PFSK-1 (cell line): ENCODE measurements around the gene MAPRE3.

Source experiments
- FOXP2 ChIP-seq: optimal IDR thresholded peaks from 2 replicates; pipeline ENCODE3; 2011; ENCODE audit warnings: borderline replicate concordance, control low read depth, inconsistent platforms; ENCODE audit not compliant: insufficient read depth; ENCODE audit errors: extremely low read length, extremely low read depth
- POLR2AphosphoS5 ChIP-seq: IDR thresholded peaks from 2 replicates; pipeline ENCODE4 v1.6.1; 2012; ENCODE audit warnings: low read depth, mild to moderate bottlenecking, control low read depth, low read length, moderate library complexity
- REST ChIP-seq, 2 experiments: IDR thresholded peaks; 2 replicates each; pipeline versions ENCODE4 v1.6.1 to v1.8.0; 2011 to 2012; ENCODE audit warnings: low read depth in 2 of 2, low read length in 2 of 2, control low read depth in 1 of 2, inconsistent platforms in 1 of 2, mild to moderate bottlenecking in 1 of 2, moderate library complexity in 1 of 2; ENCODE audit not compliant: insufficient read depth in 1 of 2
- SIN3A ChIP-seq: IDR thresholded peaks from 2 replicates; pipeline ENCODE4 v1.6.1; 2012; ENCODE audit warnings: mild to moderate bottlenecking, low read length, moderate library complexity, borderline replicate concordance; ENCODE audit not compliant: insufficient read depth
- TAF1 ChIP-seq: IDR thresholded peaks from 2 replicates; pipeline ENCODE4 v1.6.1; 2012; ENCODE audit warnings: low read length, control low read depth, borderline replicate concordance; ENCODE audit not compliant: insufficient read depth

MAPRE3 gene

GRCh38 chr2:27042985-27043634 lies 72.7 kb downstream of the MAPRE3 start:
- TF ChIP-seq SIN3A (no peak), TAF1 (no peak), POLR2AphosphoS5 (no peak), FOXP2 (no peak), REST (IDR thresholded peaks at IDR 0.05; ENCODE audit: insufficient read depth in 1 of 2, low read depth in 2 of 2, low read length in 2 of 2) (no peak)

GRCh38 chr2:27049422-27050280 lies 79.2 kb downstream of the MAPRE3 start:
- TF ChIP-seq TAF1 (0 out of 2 replicates have a peak, but pooled peaks have one; percentile 29), SIN3A (no peak)

- TF ChIP-seq POLR2AphosphoS5 (no peak), REST (IDR thresholded peaks at IDR 0.05; ENCODE audit: insufficient read depth in 1 of 2, low read depth in 2 of 2, low read length in 2 of 2) (0 out of 4 replicates have a peak, but pooled peaks of 1 of the 2 experiments have one; percentile 30), TAF1 (no peak), SIN3A (no peak), FOXP2 (no peak)
These were observed 80.0 kb downstream of the MAPRE3 start for GRCh38 chr2:27050281-27050995.

GRCh38 chr2:27050996-27051901 lies 80.8 kb downstream of the MAPRE3 start, which contains the start of gene AGBL5:
TSS of gene AGBL5 (plus strand) at chr2:27051668. CDS start at chr2:27052959, 1,291 bp downstream.
- no peak for TF ChIP-seq FOXP2
- no peak for TF ChIP-seq TAF1
- TF ChIP-seq SIN3A: no peak
- TF ChIP-seq REST (IDR thresholded peaks at IDR 0.05; ENCODE audit: insufficient read depth in 1 of 2, low read depth in 2 of 2, low read length in 2 of 2): peak in 1 of 2 experiments; percentile 12; a peak in 1 of 4 replicates
- peak; percentile 86 for TF ChIP-seq POLR2AphosphoS5
